ENCODE measurements around the gene DOCK9.

DOCK9 gene, protein sequence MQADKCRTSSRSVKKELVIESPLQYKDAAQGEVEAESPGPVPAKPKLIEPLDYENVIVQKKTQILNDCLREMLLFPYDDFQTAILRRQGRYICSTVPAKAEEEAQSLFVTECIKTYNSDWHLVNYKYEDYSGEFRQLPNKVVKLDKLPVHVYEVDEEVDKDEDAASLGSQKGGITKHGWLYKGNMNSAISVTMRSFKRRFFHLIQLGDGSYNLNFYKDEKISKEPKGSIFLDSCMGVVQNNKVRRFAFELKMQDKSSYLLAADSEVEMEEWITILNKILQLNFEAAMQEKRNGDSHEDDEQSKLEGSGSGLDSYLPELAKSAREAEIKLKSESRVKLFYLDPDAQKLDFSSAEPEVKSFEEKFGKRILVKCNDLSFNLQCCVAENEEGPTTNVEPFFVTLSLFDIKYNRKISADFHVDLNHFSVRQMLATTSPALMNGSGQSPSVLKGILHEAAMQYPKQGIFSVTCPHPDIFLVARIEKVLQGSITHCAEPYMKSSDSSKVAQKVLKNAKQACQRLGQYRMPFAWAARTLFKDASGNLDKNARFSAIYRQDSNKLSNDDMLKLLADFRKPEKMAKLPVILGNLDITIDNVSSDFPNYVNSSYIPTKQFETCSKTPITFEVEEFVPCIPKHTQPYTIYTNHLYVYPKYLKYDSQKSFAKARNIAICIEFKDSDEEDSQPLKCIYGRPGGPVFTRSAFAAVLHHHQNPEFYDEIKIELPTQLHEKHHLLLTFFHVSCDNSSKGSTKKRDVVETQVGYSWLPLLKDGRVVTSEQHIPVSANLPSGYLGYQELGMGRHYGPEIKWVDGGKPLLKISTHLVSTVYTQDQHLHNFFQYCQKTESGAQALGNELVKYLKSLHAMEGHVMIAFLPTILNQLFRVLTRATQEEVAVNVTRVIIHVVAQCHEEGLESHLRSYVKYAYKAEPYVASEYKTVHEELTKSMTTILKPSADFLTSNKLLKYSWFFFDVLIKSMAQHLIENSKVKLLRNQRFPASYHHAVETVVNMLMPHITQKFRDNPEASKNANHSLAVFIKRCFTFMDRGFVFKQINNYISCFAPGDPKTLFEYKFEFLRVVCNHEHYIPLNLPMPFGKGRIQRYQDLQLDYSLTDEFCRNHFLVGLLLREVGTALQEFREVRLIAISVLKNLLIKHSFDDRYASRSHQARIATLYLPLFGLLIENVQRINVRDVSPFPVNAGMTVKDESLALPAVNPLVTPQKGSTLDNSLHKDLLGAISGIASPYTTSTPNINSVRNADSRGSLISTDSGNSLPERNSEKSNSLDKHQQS (N-terminal part only)

GRCh38 chr13:98977568-98978265, at the start of gene DOCK9:
Gene DOCK9 (minus strand): TSS chr13:98978064. CDS start chr13:98977909, 155 bp downstream.
- DNase-seq (ENCODE audit: low spot score) = peak; percentile 81

GRCh38 chr13:99027260-99027659, 49.4 kb upstream of the DOCK9 start:
- DNase-seq (ENCODE audit: low spot score) = no peak

DNA sequence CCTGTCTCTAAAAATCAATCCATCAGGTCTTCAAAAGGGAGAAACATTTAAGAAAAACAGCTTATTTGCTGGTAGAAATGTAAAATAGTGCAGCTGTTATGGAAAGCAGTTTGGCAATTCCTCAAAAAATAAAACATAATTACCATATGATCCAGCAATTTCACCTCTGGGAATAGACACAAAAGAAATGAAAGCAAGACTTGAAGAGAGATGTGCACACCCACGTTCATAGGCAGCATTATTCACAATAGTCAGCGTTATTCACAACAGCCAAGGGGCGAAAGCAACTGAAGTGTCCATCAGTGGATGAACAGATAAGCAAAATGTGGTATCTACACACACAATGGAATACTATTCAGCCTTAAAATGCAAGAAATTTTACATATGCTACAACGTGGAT, 45.1 kb upstream of the DOCK9 start:
- no peak for DNase-seq (ENCODE audit: low spot score)

DNA sequence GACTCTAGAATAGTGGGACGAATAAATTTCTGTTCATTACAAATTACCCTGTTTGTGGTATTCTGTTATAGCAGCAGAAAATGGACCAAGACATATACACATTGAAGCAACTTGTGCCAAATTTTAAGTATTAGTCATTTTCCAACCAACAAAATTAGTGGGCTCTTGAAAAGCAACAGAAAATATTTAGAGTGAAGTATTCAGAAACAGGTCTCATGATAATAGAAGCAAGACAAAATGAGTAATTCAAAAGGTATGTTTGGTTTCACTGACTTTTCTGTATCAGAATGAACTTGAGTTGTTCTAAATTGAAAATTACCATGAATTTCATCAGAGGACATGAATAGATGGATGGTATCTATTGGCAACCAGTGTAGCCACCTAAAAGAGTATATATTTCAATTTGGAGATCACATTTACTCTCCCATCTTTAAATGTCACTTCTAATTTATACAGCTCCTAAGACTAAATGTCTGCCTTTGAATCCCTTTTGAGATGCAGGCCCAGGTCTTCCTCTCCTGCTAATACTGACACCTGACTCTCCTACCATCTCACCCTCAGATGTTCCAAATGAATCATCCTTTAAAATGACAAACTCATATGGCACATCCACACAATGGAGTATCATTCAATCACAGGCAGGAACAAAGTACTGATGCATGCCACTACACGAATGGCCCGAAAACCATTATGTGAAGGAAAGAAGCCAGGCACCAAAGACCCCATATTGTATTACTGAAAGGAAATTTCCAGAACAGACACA, 40.7 kb upstream of the DOCK9 start:
- DNase-seq (ENCODE audit: low spot score) = peak; percentile 66

DNA sequence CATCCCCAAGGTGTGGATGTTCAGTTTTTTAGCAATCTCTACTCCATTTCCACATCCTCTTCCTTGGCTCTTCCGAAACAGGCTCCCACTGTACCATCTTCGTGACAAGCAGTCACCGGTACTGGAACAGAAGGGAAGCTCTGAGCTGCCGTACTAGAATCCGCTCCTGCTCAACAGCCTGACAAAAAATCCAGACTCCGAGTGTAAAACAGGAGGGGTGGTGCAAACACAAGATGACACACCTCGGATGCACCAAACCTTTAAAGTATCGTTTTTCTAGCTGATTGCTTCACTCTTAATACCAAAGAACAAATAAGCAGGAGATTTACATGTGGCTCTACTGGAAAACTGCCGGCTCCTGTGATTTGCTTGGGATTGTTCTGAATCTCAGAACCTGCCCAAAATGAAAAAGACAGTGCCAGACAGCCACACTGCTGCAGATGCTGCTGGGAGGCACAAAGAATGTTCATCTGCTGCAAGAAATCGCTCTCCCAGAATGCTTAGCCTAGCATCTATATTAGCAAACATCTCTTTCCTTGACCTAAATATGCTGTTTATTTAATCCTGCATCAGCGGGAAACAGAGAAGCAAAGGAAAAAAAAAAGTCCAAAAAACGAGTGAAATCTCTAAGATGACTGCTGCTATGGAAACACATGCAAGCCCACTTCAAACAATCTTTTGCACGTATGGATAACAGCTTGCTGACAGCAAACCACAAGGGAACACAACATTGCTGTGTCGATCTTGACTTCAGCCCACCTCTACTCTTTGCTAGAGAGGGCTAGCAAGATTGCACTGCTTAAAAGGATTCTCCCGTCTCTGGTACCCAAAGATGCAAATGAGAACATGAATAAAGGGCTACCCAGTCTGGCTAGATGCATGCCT, 38.0 kb upstream of the DOCK9 start:
- DNase-seq (ENCODE audit: low spot score) = no peak

DNA sequence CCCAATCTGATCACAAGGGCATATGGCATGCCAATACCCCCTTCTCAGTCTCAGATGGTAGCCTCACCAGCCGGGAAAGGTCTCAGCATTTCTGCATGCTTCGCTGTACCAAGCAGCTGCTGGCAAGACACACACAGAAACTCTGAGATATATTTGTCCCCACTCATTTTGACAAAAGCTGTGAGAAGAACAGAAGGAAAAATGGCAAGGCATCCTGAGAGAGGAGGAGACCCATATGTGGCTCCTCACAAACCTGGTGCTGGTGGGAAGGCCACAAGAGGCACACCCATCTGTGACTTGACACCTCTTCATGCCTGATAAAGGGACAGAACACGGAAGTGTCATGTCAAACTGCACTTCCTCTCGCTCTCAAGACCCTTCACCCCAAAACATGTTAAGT, 36.7 kb upstream of the DOCK9 start:
- no peak for DNase-seq (ENCODE audit: low spot score)

DNA sequence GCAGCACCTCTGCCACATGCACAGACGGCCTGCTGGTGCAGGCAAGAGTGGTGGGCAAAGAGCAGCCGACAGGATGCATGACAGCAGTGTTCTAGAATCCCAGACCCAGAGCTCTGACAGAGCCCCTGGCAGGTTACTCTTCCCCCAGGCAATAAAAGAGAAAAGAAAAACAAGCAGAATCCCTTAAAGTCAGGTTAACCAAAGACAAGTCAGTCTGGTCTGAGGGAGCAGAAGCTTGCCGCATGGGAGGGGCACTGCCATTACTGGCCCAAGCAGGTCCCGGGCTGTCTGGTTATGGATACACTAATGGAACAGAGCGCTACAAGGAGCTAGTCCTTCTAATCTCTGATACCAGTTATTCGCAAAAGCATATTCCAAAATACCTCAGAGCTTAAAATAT, 36.1 kb upstream of the DOCK9 start:
- DNase-seq (ENCODE audit: low spot score) = no peak

DNA sequence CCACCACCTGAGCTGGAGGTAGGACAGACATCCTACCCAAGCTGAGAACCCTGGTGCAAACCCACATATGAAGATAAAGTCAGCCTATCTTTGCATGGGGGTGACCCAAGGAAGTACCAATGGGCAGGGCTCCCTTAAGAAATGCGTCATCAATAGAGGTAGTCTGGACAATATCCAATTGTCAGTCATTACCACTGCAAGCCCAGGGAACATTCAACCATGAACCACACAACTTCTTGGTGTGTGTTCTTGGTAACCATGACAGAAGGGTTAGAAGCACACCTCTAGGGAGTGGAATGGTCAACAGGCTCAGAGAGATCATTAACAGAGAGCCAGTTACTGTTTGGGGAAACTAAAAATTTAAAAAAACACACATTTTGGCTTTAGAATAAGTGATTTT, 34.7 kb upstream of the DOCK9 start:
- peak; percentile 92 for DNase-seq (ENCODE audit: low spot score)

- no peak for DNase-seq (ENCODE audit: low spot score)
These were observed 32.2 kb upstream of the DOCK9 start for GRCh38 chr13:99009987-99010551.

GRCh38 chr13:99008577-99008976, 30.7 kb upstream of the DOCK9 start:
- DNase-seq (ENCODE audit: low spot score) = no peak

GRCh38 chr13:99007414-99007986, 29.6 kb upstream of the DOCK9 start:
- DNase-seq (ENCODE audit: low spot score) = no peak

GRCh38 chr13:99005609-99006008, 27.7 kb upstream of the DOCK9 start:
- no peak for DNase-seq (ENCODE audit: low spot score)

GRCh38 chr13:99004978-99005377, 27.1 kb upstream of the DOCK9 start:
- DNase-seq (ENCODE audit: low spot score) = no peak

GRCh38 chr13:99003851-99004471, 26.1 kb upstream of the DOCK9 start:
- DNase-seq (ENCODE audit: low spot score) = peak; percentile 18

GRCh38 chr13:99003186-99003585, 25.3 kb upstream of the DOCK9 start:
- no peak for DNase-seq (ENCODE audit: low spot score)

DNA sequence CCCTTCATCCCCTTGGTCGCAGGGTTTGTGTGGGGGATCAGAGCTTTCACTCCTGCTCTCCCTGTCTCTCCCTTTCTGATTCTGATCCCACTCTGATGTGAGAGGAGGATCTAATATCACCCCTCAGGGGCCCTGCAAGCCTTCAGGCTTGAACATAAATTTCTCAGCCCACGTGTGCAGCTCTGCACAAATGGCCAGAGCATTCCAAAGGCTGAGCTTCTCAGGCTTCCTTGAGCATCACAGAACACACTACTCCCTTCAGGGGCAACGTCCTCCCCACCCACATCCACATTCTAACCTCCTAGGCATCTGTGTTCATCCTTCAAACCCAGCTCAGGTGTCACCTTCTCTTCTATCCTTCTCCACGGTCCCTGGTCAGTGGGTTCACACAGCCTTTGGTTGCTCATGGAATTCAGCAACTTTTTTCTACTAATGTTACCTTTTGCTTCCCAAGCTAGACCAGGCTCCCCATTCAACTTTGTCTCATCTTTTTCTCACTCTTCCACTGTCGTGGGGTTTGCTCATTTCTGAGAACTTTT, 24.4 kb upstream of the DOCK9 start:
- DNase-seq (ENCODE audit: low spot score) = no peak

- no peak for DNase-seq (ENCODE audit: low spot score)
These were observed 22.3 kb upstream of the DOCK9 start for GRCh38 chr13:99000137-99000536.

GRCh38 chr13:98999639-98999952, 21.7 kb upstream of the DOCK9 start:
- DNase-seq (ENCODE audit: low spot score) = no peak
